Measurements from ENCODE around the gene SERINC4. TPM values are rescaled to one million over a fixed set of nuclear protein-coding genes. Genes with fewer than 3 reads are reported as not detected.
A peak's percentile ranks its signal among the peaks of the same experiment; 100 is the strongest.

The SERINC4 gene
- total and polyA plus RNA-seq, 10 of the 15 experiments (the other 5 are each of a cell fraction or from before 2014, with no cell fraction given) = 0.06 to 0.96 (median 0.26) TPM; not detected in 1

- in situ Hi-C loops (cut with MboI) = loop anchor here (10.0 to 25.0 kb wide), 2 partner anchors 932 to 1531 kb away; partner anchors contain the start of genes GANC and TMEM87A
These were observed 7.1 kb downstream of the SERINC4 start for GRCh38 chr15:43792761-43793476.

More at GRCh38 chr15:43792761-43793476, 7.1 kb downstream of the SERINC4 start:
- H3K27ac ChIP-seq (ENCODE audit: control insufficient read depth, insufficient read depth) = peak overlapping the region; percentile 99
- ChIA-PET CTCF (interaction anchor here (0.6 to 1.5 kb wide), 4 partner anchors 17 to 40 kb away, joined by 3 to 5 read pairs (median 4); partner anchors contain the start of gene ELL3), POLR2A (interaction anchor here (0.6 to 6.5 kb wide), 12 partner anchors 6 to 745 kb away, joined by 3 to 59 read pairs (median 4); partner anchors contain the start of genes ELL3, HYPK, MFAP1 and SERINC4), RAD21 (ENCODE audit: unreplicated experiment) (interaction anchor here (0.6 to 1.7 kb wide), 6 partner anchors 16 to 53 kb away, joined by 3 to 9 read pairs (median 6); partner anchors contain the start of genes ELL3 and MFAP1), SMC1A (ENCODE audit: uncharacterized antibody, unreplicated experiment) (interaction anchor here (1.1 to 9.4 kb wide), 8 partner anchors 11 to 40 kb away, joined by 3 to 129 read pairs (median 4); partner anchors contain the start of genes ELL3 and MFAP1)
- TF ChIP-seq NKRF (conservative IDR thresholded peaks at IDR 0.05) = 0 out of 2 replicates have a peak, but pooled peaks have one; percentile 19
- 0 out of 2 replicates have a peak, but pooled peaks have one; percentile 19 for TF ChIP-seq RUNX3 (IDR thresholded peaks at IDR 0.05; ENCODE audit: low read length)
- TF ChIP-seq ESRRA (IDR thresholded peaks at IDR 0.05; ENCODE audit: low read length) = no peak
- 0 out of 2 replicates have a peak, but pooled peaks have one; percentile 53 for TF ChIP-seq POLR2AphosphoS5 (IDR thresholded peaks at IDR 0.05; ENCODE audit: low read length)
- 0 out of 2 replicates have a peak, but pooled peaks have one; percentile 8 for TF ChIP-seq DPF2 (IDR thresholded peaks at IDR 0.05)
- TF ChIP-seq MYC (IDR thresholded peaks at IDR 0.05; ENCODE audit: insufficient read depth, insufficient read length, insufficient replicate concordance, low read length, severe bottlenecking) = no peak
- TF ChIP-seq POLR2A (IDR thresholded peaks at IDR 0.05; ENCODE audit: low read depth, low read length) = 0 out of 2 replicates have a peak, but pooled peaks have one; percentile 6
- 0 out of 2 replicates have a peak, but pooled peaks have one; percentile 12 for TF ChIP-seq TARDBP (IDR thresholded peaks at IDR 0.05; ENCODE audit: borderline replicate concordance)
- TF ChIP-seq TAF1 (IDR thresholded peaks at IDR 0.05; ENCODE audit: borderline replicate concordance, low read depth, low read length) = 0 out of 2 replicates have a peak, but pooled peaks have one; percentile 6
- TF ChIP-seq NR2F1 (conservative IDR thresholded peaks at IDR 0.05) = 0 out of 2 replicates have a peak, but pooled peaks have one; percentile 13
- peak in 1 of 2 experiments; percentile 59; a peak in 2 of 3 replicates for TF ChIP-seq EGR1 (IDR thresholded peaks at IDR 0.05; ENCODE audit: borderline replicate concordance in 1 of 2, low read depth in 2 of 2, low read length in 2 of 2)
- TF ChIP-seq MTA3 (IDR thresholded peaks at IDR 0.05; ENCODE audit: borderline replicate concordance, low read length) = no peak
- peaks cover 32% of the 10 kb centered on the region for H3K4me1 ChIP-seq (ENCODE audit: control insufficient read depth, insufficient read depth, low read length)
- H3K27me3 ChIP-seq (replicated peaks in 1 of 2; ENCODE audit: control insufficient read depth in 2 of 2, insufficient read depth in 2 of 2, low read length in 1 of 2) = no peaks in the 10 kb centered on the region
- BruUV-seq (replicated peaks) = no TSS peak
- H3K4me2 ChIP-seq (ENCODE audit: control insufficient read depth, insufficient read depth) = peak overlapping the region; percentile 99
- FAIRE-seq = no peak
- peak overlapping the region; percentile 96 for H3K4me3 ChIP-seq
- peak; percentile 0; the same call in 2 of the 3 replicates for ATAC-seq
- H3K79me2 ChIP-seq (ENCODE audit: control insufficient read depth, insufficient read depth, low read length) = peaks cover 34% of the 10 kb centered on the region
- under 1% methylated on average over 31 of the region's 33 CpGs for WGBS (ENCODE audit: insufficient coverage, insufficient replicate concordance, low lambda C conversion rate, missing lambda C conversion rate)
- peaks cover 5 to 30% of the 10 kb centered on the region in 2 experiments for H3K36me3 ChIP-seq (ENCODE audit: control insufficient read depth in 2 of 2, insufficient read depth in 2 of 2, low read length in 1 of 2)
- no peak for DNase-seq (ENCODE audit: low read depth, low spot score)
- H2AFZ ChIP-seq (ENCODE audit: control insufficient read depth, low read depth, low read length) = no peak overlapping the region; the same call in 1 of the 2 replicates
- intact Hi-C loops (cut with micrococcal nuclease; ENCODE audit: unreplicated experiment) = loop anchor here (1.0 to 5.0 kb wide), 2 partner anchors 7 to 34 kb away; partner anchors contain the start of genes HYPK, SERINC4 and WDR76
- no peaks in the 10 kb centered on the region; the same call in none of the 2 replicates for H4K20me1 ChIP-seq (ENCODE audit: control insufficient read depth, insufficient read depth)
- H3K9me3 ChIP-seq (replicated peaks; ENCODE audit: control insufficient read depth, insufficient read depth, low read length) = no peaks in the 10 kb centered on the region
- peak overlapping the region; percentile 100 for H3K9ac ChIP-seq (ENCODE audit: control insufficient read depth, insufficient read depth, low read length)
